ENCODE measurements around the gene OR4N5.

DNA sequence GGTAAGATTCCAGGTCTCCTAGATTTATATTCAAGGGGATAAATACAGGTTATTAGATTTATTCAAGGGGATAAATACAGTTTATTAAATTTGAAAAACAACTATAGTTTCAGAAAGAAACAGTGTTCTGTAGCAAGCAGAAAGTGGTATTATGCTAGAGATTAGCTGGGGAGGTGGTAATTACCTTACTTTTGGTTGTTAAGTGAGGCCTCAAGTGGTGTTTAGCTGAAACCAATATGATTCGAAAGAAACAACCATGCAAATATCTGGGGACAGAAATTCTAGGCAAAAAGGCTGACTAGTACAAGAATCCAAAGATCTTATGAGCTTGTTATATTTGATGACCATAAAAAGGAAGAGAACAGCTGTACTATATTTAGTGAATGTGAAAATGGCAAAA is 6.2 kb downstream of the OR4N5 start:
- TF ChIP-seq, protein P1, sequence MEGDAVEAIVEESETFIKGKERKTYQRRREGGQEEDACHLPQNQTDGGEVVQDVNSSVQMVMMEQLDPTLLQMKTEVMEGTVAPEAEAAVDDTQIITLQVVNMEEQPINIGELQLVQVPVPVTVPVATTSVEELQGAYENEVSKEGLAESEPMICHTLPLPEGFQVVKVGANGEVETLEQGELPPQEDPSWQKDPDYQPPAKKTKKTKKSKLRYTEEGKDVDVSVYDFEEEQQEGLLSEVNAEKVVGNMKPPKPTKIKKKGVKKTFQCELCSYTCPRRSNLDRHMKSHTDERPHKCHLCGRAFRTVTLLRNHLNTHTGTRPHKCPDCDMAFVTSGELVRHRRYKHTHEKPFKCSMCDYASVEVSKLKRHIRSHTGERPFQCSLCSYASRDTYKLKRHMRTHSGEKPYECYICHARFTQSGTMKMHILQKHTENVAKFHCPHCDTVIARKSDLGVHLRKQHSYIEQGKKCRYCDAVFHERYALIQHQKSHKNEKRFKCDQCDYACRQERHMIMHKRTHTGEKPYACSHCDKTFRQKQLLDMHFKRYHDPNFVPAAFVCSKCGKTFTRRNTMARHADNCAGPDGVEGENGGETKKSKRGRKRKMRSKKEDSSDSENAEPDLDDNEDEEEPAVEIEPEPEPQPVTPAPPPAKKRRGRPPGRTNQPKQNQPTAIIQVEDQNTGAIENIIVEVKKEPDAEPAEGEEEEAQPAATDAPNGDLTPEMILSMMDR (IDR thresholded peaks at IDR 0.05; ENCODE audit: low read length), result no peak
- TF ChIP-seq EZH2 (optimal IDR thresholded peaks at IDR 0.05; ENCODE audit: low read depth, low read length), result no peak
- no peak for TF ChIP-seq EZH2phosphoT487 (IDR thresholded peaks at IDR 0.05; ENCODE audit: low read length)
